CD1c-positive myeloid dendritic cell (primary cell): Measurements from ENCODE around the gene MELTF.

Experiments
- DNase-seq: peaks from one replicate; pipeline ENCODE4 v3.0.0-alpha.2; 2016; ENCODE audit errors: extremely low spot score

MELTF gene

DNA sequence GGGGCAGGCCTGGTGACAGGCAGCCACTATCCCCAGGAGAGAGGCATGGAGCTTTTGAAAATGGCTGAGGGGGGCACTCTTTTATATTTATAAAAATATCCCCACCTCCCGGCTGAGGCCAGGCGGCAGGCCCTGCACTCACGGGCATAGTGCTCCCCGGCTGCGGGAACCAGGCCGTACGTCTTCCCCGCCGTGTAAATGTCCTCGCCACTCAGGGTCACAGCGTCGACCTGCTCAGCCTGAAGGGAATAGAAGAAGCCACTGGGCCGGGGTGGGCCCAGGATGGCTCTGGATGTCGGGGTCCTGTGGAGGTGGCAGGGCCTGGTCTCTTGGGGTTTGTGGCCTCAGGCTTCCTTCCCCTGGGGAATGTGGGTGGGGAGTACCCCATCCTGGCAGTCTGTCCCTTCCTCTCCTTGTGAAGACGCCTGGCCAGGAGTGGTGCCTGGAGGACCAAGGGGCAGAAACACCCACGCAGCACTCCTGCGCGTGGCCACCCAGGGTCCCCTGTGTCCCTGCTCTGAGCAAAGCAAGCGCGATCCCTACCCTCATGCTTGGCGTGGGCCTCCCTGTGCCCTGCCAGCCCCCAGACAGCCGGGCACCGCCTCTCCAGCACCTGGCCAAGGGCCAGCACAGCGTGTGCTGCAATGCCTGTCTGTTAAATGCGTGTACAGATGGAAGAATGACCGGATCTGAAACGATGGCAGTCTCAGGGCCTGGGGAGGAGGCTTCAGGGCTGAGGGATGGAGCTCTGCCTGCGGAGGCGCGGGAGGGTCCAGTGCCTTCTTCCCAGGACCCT lies 18.9 kb downstream of the MELTF start:
- DNase-seq: no peak

DNA sequence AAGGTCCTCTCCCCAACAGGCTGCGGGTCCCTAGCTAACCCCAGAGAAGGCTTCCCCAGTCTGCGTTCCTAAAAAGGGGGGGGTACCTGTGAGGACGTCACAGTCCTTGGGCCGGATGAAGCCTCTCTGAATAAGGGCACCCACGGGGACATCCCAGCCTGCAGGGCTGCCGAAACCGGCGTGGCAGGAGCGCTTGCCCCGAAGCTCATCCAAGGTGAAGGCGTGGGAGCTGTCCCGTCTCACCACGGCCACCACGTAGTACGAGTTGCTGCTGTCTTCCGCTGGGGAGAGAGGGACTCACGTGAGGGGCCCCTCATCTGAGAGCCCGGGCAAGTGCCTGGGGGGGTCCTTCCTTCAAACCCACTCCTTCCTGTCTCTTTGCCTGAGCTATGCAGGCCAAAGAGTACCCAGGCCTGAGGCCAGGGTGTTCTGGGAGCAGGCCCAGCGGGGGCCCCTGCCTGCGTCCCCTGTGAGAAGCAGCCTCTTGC lies 20.0 kb downstream of the MELTF start:
- DNase-seq: no peak

DNA sequence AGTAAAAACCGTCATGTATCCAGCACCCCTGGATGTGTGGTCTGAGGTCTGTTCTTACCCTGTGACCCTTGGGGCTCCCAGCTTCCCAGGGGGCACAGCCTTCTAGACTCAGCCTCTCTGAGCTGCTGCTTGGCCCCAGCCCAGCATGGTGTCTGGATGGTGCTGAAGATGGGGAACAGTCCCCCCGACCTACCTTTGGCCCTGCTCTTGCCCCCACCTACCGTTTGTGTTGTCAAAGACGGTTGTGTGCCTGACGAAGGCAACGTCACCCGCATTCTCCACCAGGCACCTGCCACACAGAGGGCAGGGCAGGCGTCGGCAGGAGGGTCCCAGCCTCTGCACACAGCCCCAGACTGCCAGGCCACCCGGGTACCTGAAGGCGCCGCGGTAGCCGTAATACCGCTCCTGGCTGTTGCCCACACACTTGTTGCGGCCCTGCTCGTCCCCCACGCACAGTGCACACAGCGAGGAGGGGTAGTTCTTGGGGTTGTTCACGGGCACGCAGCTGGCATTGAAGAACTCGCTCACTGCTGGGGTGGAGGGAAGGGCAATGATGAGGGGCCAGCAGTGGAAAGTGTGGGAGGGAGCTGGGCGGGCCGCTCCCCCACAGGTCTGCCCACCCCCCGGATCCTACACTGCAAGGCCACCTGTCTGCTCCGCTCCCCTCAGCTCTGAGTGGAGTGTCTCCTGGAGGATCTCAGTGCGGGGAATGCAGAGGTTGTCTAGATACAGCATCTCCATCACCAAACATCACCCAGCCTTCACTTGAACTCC lies 21.0 kb downstream of the MELTF start:
- no peak for DNase-seq

DNA sequence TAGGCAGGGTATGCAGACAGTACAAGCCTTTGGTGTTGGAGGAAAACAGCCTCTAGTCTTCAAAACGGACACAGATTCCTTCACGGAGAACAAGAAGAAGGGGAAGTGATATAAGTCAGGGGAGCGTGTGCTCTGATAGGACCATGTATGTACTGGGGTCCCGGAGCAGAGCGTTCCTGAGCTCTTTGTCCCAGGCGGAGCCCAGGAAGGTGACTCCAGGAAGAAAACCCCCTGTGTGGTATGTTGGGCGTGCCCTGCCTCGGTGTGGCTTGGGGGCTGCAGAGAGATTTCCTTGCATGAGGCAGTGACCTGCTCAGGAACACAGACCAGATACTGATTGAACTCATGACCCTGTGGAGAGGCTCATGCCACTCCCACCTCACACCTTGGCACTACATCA lies 21.7 kb downstream of the MELTF start:
- DNase-seq: no peak

DNA sequence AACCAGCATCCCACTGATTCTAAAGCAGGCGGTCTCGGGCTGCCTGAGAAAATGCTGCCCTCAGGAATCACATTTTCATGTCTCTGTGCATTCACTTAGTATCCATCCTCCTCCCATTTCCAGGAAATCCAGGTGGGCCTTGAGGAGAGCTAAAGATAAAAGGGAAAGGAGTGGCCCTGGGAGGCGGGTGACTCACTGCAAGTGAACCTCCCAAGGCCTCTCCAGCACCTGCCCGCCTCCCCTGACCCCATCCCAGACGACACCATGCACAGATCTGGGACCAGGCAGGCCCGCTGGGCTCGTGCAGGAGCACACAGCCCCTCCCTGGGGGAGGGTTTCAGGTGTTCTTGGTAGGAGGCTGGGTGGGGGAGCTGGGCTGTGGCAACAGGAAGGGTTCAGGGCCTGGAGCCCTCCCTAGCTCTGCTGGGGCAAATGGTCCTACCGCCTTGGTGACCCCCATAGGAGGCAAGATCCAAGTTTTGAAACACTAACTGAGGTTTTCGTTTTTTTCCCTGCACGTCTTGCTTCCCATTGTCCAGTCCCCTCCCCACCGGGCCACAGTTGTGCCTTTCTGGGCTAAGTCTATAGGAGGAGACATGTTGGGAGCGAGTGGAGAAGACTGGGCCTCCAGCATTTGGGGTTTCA lies 22.2 kb downstream of the MELTF start:
- DNase-seq: no peak

DNA sequence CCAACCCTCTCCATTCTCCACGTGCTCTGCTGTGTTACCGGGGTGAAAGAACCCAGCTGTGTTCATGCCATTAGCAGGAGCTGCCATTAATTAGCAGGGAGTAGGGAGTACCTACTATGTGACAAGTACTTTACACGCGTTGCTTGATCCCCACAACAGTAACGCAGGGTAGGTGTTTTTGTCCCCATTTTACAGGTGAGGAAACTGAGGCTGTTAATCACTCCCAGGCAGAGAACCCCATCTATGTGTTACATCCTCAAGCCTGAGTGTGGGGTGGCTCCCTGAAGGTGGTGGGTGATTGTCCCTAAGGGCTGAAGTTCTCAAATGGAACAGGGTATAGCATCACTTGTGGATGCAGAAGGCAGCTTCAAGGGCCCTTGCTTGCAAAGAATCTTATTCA lies 22.8 kb downstream of the MELTF start:
- no peak for DNase-seq

DNA sequence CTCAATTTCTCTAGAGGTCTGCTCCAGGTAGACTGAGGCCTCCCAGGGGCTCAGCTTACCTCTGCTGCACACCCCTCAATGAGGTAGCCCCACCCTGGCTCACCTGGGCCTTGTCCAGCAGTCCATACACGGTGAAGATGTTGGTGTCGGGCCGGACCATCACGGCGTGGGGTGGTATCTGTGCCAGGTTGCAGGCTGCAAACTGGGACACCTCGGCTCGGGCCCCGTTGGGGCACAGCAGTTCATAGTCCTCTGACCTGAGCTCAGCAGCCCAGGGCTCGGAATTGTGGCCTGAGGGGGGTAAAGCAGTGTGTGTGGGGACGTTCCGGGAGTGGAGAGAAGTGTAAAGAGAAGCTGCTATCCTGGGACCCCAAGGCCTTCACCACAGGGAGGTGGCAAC lies 23.2 kb downstream of the MELTF start:
- no peak for DNase-seq

DNA sequence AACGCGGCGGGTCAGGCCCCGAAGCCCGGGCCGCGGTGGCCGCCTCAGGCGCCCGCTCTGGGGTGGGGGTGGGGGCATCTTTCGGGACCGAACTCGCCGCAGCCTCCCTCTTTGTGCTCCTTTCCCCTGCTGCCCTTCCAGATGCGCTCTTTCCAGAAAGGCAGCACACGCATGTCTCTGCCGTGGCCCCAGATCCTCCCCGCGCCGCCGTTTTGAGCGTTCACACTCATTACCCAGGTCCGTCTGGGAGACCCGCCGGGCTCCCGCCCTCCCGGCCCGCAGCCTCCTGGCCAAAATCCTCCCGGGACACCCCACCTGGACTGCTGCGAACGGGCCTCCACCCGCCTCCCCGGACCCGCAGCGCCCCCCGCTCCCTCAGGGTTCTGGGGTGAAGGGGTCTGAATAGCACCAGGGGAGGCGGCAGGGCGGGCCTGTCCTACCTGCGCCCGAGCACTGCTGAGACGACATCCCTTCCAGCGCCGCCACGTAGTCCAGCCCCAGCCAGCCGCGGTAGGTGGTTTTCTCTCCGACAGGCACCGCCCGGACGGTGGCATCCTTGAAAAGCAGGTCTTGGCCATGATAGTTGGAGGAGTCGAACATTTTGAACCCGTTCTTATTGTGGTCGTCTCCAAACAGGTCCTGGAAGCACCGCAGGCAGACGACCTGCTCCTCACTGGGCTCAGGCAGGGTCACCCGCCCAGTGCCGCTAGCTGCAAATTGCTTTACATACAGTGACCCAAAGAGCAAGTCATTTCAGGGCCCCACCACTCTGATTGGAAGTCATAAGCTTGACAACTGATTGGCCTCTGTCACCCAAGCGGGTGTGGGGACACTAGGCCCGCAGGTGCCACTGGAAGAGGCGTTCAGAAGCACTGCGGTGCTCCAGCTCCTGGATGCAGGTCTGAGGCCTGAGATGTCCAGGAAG lies 25.9 kb downstream of the MELTF start:
- DNase-seq: no peak

DNA sequence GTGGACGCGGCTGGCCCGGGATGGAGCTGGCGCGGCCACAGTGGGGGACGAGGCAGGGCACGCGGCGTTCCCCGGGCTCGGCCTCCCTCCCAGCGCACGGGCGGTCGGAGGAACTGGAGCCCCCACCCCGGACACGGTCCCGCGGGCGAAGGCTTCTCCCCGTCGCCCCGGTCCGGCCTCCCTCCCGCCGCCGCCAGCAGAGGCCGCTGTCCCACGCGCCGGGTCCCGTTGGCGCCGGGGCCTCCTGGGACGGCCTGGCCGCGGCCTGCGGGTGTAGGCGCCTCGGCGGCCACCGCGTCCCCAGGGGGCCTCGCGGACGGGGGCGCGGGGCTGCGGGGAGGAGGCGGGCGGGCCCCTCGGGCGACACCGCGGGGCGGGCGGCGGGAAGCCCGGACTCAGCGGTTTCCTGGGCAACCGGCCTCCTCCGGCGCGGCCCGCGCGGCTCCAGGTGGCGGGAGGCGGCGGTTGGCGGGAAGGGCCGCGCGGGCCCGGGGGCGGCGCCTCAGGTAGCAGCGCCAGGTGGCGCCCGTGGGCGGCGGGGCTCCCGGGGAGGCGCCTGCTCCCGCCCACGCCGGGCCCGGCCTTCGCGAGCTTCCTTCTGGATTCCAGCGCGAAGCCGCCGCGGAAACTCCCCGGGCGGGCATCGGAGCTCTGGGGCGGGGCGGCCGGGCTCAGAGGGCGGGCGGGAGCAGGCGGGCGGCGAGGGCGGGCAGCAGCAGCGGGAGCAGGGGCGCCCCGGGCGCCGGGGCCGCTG lies 26.7 kb downstream of the MELTF start:
- DNase-seq: peak; percentile 85

DNA sequence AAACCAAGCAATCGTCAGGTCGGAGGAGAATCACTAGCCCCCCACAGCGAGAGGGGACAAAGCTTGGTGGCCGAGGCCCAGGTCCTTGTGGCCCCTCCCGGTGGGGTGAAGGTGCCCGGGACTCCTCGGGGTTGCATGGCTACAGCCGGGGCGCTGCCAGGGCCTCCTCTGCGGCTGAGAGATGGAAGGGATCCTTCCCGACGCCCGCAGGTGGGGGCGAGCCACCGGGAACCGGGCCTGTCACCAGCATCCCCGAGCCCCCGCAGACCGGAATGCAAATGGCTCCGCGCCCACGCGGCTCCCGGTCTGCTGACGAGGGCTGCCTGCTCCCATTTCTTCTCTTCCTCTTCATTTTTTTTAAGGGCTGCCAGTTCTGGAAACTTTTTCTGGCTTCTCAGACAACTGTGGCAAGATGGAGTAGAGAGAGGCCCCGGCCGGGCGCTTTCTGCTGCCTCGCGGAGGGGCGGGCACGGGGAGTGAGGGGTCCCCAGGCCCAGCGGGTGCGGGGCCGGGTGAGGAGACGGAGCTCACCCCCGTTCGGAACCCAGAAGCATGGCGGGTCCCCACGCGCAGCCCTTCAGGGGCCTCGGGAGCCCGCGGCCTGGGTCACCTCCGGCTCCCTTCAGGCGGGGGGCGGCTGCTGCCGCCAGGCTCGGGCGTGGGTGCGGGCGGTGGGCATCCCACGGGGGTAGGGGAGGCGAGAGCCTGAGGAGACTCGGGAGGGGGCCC lies 27.5 kb downstream of the MELTF start:
- peak; percentile 64 for DNase-seq

DNA sequence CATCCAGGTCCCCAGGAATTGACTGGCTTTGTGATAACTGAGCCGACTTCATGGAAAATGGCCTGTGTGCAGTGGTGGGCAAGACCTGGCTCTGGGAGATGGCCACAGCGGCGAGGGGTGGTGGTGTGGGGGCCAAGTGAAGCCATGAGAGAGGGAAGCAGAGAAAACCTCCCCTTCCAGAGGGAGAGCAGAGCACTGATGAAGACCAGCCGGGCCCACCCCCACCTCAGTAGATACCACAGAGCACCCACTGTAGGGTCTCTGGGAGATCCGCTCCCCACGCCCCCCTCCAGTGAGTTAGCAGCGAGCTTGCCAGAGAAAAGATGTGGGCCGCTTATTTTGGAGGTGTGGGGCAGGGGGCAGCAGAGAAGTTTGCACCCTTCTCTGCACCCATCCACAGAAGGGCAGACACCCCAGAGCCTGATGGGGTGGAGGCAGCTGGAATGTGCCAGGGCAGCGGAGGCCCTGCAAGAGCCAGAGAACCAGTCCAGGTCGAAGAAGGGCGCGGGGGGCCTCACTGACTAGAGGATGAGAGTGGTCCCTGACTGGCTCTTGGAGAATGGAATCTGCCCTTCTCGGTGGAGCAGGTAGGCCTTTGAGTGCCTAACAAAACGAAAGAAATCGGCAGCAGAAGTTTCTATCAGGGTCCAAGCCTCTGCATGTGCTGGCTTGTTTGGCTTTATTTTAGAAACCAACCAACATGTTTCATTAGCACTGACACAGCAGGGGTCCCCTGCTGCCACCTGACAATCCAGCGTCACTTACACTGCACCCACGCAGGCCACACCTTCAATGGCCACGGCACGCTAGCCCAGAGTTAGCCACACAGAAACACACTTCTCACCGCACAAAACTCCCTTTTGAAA lies 28.3 kb downstream of the MELTF start:
- no peak for DNase-seq

DNA sequence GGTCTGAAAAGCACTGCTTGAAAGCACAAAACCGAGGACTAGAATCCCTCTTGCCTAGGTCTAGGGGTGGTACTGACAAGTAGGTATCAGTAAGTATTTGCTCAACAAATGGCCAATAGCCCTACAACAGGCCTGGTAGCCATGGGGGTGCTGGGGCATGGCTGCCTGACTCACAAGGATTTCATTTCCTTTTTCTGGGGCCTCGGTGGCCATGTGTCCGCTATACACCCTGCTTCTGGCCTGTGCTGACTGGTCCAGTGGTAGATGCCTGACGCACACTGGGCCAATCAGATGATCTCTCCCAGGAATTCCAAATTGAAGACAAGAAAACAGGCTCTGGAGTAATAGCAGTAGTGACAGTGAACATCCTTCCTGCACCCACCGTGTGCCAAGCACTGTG lies 29.4 kb downstream of the MELTF start:
- DNase-seq: peak; percentile 74

DNA sequence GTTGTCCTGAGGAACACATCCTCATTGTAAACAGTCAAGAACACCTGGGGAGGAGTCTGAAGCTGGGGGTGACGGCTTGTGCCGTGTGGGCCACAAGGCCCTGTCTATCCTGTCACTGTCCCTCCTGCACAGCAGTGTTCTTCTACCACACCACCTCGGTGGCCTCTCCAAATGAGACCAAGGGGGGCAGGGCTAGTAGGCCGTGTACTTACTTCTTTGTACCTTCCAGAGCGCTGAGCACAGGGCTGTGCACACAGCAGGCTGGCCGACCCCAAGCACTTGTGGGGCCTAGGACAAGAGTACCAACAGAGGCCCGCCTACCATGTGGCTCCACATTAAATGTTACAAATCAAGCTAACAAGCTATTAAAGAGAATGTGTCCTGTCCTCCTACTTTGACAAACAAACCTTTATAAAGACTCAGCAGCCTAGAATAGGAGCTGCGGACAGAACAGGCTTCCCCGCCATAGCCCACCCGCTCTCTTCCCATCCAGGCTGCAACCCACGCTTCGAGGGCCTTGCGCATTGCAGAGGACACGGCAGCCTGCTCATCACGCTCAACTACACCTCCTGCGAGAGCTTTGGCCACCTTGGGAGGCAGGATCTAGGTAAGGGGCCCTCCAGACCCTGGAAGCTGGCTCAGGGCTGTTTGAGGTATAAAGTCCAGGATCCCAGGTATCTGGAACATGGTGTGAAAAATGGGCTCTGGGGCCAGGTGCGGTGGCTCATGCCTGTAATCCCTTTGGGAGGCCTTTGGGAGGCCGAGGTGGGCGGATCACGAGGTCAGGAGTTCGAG lies 30.5 kb downstream of the MELTF start:
- no peak for DNase-seq

DNA sequence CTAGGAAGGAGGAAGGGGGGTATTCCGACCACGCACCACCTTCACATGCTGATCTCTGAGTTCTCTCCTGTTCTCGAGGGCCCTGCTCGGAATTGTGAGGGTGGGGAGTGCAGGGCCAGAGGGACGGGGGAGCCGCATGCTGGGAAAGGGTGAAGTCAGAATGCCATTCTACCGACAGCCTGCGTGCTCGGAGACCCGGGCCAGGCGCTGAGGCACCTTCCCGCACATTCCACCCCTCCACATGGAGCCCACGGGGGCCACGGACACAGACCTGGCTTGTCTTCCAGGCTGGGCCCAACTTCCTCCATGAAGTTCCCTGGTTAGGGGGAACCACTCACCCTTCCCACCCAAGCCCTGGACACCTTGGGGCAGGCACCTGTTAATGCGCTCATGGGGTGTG lies 32.3 kb downstream of the MELTF start:
- DNase-seq: no peak

DNA sequence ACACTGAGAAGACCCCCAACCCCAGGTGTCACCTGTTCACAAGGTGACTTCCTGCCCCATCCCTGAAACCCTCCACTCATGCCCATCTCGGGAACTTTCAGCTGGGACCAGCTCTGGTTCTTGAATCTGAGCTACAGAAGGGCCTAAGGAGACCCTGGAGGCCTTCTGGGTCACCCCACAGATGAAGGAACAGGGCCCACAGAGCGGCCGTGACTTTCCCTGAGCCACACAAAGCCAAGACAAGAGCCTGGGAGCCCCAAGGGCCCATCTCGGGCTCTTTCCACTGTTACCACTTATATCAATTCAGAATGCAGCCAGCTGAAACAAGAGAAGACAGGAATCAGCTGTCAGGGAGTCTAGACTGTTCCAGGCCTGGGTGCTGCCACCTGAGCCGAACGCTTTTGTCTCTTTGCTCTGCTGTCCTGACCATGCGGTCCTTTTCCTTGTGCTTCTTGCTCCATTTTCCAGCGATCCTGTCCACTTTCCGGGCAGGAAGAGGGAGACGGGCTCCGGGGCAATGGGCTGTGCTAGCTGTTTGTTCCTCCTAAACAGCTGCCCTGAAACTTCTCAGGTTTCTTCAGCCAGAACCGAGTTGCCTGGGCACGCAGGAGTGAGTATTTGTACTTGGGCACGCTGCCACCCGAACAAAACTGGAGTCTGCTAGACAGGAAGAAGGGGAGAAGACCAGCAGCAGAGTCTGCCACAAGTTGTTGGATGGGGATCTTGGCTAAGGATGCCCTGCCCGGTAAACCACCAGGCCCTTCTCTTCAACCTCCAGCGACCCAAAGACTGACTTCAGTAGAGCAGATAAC lies 33.0 kb downstream of the MELTF start:
- DNase-seq: no peak

DNA sequence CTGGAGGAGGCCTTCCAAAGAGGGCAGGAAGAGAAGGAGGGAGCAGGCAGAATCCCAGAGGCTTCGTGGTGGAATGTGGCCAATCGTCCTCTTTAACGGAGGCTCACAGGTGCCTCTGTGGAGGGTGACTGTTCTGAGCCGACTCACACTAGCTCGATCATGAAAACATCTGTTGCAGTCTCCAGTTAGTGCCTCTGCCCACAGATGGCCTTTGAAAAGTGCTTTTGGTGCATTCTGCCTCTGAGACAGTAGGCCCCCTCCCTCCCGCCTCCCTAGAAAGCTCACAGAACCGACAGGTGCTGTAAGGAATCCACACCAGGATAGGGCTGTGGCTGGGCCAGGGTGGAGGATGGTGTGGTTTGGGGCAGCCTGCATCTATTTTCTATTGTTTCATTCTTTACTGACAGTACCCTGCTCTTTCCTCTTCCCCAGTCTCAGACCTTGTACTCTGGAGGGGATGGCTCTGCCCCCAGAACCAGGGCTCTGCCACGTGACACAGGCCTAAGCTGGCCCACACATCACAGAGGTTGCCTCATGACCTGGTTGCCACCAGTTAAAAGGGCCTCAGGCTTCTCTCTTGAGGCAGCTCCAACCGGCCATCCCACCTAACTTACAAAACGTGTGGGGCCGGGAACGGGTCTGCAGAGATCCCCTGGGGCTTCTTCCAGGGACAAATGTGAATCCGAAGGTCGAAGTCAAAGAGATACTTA lies 33.8 kb downstream of the MELTF start:
- no peak for DNase-seq

DNA sequence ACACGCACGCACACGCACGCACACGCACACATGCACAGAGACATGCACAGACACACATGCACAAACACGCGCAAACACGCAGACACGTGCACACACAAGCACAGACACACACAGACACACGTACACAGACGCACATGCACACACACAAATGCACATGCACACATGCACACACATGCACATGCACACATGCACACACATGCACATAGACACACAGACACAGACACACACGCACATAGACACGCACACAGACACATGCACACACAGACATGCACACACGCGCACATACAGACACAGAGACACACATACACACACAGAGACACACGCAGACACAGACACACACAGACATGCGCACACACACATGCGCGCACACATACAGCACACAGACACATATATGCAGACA lies 34.6 kb downstream of the MELTF start:
- DNase-seq: no peak
